Brain microvascular endothelial cell (primary cell): ENCODE data around the gene CTAGE15.
"Not testable (repeated sequence)": the region's sequence is repeated elsewhere in the genome, so short reads cannot be mapped to it uniquely, and the experiment has no call there.

Source experiments
- DNase-seq: peaks from one replicate; pipeline ENCODE4 v3.0.0-alpha.2; 2020
- H3K27ac ChIP-seq: fragments of 250-450 bp; sonication (Bioruptor Pico); 2 replicates; pipeline ENCODE4 v1.5.1; 2020; ENCODE audit warnings: mild to moderate bottlenecking, moderate library complexity
- H3K27me3 ChIP-seq: fragments of 250-450 bp; sonication (Bioruptor Pico); replicated peaks from 2 replicates; pipeline ENCODE4 v1.5.1; 2020; ENCODE audit warnings: mild to moderate bottlenecking
- H3K36me3 ChIP-seq: fragments of 250-450 bp; sonication (Bioruptor Pico); replicated peaks from 2 replicates; pipeline ENCODE4 v1.5.1; 2020; ENCODE audit warnings: mild to moderate bottlenecking
- H3K4me3 ChIP-seq: 2 replicates; pipeline ENCODE4 v1.5.1; 2011; ENCODE audit warnings: low read depth, mild to moderate bottlenecking, control low read depth, low read length, moderate library complexity
- CTCF ChIP-seq: IDR thresholded peaks from 2 replicates; pipeline ENCODE4 v1.5.1; 2011; ENCODE audit warnings: low read depth, mild to moderate bottlenecking, moderate library complexity, low read length, control low read depth, inconsistent platforms; ENCODE audit errors: missing control alignments
- in situ Hi-C: cut with HindIII; loops from 2 replicates; pipeline ENCODE4 v1.10.0; 2017; ENCODE audit warnings: low sequenced_read_pairs, low pct_ligation_motif_present

CTAGE15 gene

GRCh38 chr7:143598086-143598485 lies 26.5 kb downstream of the CTAGE15 start:
- DNase-seq, H3K27ac ChIP-seq, H3K4me3 ChIP-seq, H3K27me3 ChIP-seq, in situ Hi-C loops, H3K36me3 ChIP-seq: not testable (repeated sequence)

GRCh38 chr7:143603549-143603948 lies 31.9 kb downstream of the CTAGE15 start:
- H3K27ac ChIP-seq, in situ Hi-C loops, H3K27me3 ChIP-seq, H3K4me3 ChIP-seq, H3K36me3 ChIP-seq, DNase-seq: not testable (repeated sequence)

GRCh38 chr7:143606088-143606487 lies 34.5 kb downstream of the CTAGE15 start:
- not testable (repeated sequence) for DNase-seq

GRCh38 chr7:143615545-143615944 lies 43.9 kb downstream of the CTAGE15 start:
- in situ Hi-C loops, DNase-seq, H3K36me3 ChIP-seq, H3K27ac ChIP-seq, H3K27me3 ChIP-seq, H3K4me3 ChIP-seq: not testable (repeated sequence)
- peak; percentile 5 for TF ChIP-seq CTCF

More at GRCh38 chr7:143606088-143606487, 34.5 kb downstream of the CTAGE15 start:
- H3K4me3 ChIP-seq, H3K36me3 ChIP-seq, H3K27ac ChIP-seq, H3K27me3 ChIP-seq, in situ Hi-C loops: not testable (repeated sequence)

GRCh38 chr7:143617204-143617603 lies 45.6 kb downstream of the CTAGE15 start:
- H3K36me3 ChIP-seq, H3K4me3 ChIP-seq, H3K27me3 ChIP-seq, DNase-seq, H3K27ac ChIP-seq, in situ Hi-C loops: not testable (repeated sequence)

GRCh38 chr7:143620058-143620457 lies 48.5 kb downstream of the CTAGE15 start:
- H3K4me3 ChIP-seq, H3K36me3 ChIP-seq, H3K27ac ChIP-seq, DNase-seq, H3K27me3 ChIP-seq, in situ Hi-C loops: not testable (repeated sequence)

GRCh38 chr7:143620646-143621045 lies 49.0 kb downstream of the CTAGE15 start, which contains the start of gene TCAF2:
TSS of gene TCAF2 (plus strand) at chr7:143620974.
- H3K36me3 ChIP-seq, DNase-seq, in situ Hi-C loops, H3K27me3 ChIP-seq, H3K27ac ChIP-seq: not testable (repeated sequence)
- H3K4me3 ChIP-seq = peak within 1 kb of the TSS; percentile 37

GRCh38 chr7:143621175-143621574 lies 49.6 kb downstream of the CTAGE15 start:
- H3K27me3 ChIP-seq, H3K4me3 ChIP-seq, DNase-seq, H3K27ac ChIP-seq, H3K36me3 ChIP-seq, in situ Hi-C loops: not testable (repeated sequence)

GRCh38 chr7:143622130-143622529 lies 50.5 kb downstream of the CTAGE15 start:
- H3K27ac ChIP-seq, H3K4me3 ChIP-seq, H3K36me3 ChIP-seq, H3K27me3 ChIP-seq, in situ Hi-C loops, DNase-seq: not testable (repeated sequence)
